KOPT-K1 (cell line): Measurements from ENCODE around the gene GGT1.
"Not testable (repeated sequence)": the region's sequence is repeated elsewhere in the genome, so short reads cannot be mapped to it uniquely, and the experiment has no call there.

Experiments
- H3K27ac ChIP-seq: fragments of 200-600 bp; sonication (generic); 2 replicates; pipeline ENCODE4 v1.5.1; 2016; ENCODE audit warnings: antibody characterized with exemption, mild to moderate bottlenecking, low read depth, low read length; ENCODE audit not compliant: poor library complexity, severe bottlenecking
- H3K36me3 ChIP-seq: fragments of 200-600 bp; sonication (generic); 2 replicates; pipeline ENCODE4 v1.5.1; 2017; ENCODE audit warnings: antibody characterized with exemption, mild to moderate bottlenecking, low read length, moderate library complexity; ENCODE audit not compliant: insufficient read depth
- H3K9me3 ChIP-seq: fragments of 200-600 bp; sonication (generic); 2 replicates; pipeline ENCODE4 v1.5.1; 2017; ENCODE audit warnings: antibody characterized with exemption, low read length, mild to moderate bottlenecking; ENCODE audit not compliant: insufficient read depth, poor library complexity, severe bottlenecking

Gene GGT1

DNA sequence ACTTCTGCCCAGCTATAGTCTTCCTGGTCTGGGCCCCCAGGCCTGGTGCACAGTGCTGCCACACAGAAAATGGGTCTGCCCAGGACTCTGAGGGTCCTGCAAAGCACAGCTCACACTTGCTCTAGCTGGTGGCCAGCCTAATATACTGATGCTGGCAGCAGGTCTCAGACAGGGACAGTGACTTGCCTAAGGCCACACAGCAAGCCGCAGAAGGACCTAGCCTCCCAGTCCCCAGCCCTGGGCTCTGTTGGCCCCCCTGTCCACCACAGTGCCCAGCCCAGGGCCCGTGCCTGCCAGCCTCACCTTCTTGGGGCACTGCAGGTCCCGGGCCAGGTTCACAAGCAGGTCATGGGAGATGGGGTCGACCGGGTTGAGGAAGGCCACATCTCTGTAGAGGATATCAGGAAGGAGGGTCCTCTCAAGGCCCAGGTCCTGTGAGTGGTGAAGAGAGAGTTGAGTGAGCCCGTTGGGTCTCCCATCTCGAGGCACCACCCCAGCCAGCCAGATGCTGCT is 13.4 kb upstream of the GGT1 start:
- no peaks in the 10 kb centered on the region for H3K36me3 ChIP-seq
- no peak overlapping the region for H3K27ac ChIP-seq

DNA sequence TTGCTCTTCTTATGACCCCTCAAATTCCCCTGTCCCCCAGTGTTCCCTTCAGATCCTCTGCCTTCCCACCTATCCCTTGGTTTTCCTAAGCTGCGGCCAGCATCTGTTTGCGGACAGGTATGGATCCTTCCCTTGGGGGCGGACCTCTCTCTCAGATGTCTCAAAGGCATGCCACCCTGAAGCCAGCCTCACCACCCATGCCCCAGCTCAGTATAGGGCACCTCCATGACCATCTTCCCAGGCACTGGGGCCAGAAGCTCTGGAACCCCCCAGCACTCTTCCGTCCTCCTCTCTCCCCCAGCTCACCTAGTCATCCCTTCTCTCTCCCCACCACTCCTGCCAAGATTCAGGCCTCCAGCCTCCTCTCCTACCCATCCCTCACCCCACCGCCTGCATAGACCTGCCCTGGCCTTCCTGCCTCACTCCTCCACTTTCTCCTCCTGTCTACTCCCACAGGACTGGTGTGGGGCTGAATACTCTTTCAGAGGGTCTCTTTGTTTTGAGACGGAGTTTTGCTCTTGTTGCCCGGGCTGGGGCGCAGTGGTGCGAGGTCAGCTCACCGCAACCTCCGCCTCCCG is 12.3 kb upstream of the GGT1 start:
- Histone ChIP-seq H3K9me3 (no peaks in the 10 kb centered on the region), H3K27ac (no peak overlapping the region), H3K36me3 (no peaks in the 10 kb centered on the region)

More for the DNA sequence above, 13.4 kb upstream of the GGT1 start:
- H3K9me3 ChIP-seq = no peaks in the 10 kb centered on the region

DNA sequence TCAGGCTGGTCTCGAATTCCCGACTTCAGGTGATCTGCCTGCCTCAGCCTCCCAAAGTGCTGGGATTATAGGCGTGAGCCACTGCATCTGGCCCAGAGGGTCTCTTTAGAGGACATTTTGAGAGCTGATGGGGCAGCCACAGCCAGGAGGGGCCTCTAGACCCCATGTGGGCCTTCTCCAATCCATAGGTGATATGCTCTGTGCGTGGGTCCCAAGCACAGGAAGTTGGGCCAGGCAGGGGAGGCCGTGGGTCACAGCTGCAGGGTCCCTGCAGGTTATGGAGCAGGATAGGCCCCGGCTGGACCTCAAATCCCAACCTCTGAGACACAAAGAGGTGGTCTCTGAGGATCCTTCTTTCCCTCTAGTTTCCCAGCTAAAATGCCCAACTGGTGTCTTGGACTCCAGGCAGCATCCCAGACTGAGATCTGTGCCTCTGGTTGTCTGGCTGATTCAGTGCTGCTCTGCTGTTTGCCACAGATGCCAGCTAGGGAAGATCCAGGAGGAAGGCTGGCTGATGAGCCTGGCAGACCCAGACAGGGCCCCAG is 11.6 kb upstream of the GGT1 start:
- Histone ChIP-seq H3K36me3 (no peaks in the 10 kb centered on the region), H3K9me3 (no peaks in the 10 kb centered on the region), H3K27ac (no peak overlapping the region)

DNA sequence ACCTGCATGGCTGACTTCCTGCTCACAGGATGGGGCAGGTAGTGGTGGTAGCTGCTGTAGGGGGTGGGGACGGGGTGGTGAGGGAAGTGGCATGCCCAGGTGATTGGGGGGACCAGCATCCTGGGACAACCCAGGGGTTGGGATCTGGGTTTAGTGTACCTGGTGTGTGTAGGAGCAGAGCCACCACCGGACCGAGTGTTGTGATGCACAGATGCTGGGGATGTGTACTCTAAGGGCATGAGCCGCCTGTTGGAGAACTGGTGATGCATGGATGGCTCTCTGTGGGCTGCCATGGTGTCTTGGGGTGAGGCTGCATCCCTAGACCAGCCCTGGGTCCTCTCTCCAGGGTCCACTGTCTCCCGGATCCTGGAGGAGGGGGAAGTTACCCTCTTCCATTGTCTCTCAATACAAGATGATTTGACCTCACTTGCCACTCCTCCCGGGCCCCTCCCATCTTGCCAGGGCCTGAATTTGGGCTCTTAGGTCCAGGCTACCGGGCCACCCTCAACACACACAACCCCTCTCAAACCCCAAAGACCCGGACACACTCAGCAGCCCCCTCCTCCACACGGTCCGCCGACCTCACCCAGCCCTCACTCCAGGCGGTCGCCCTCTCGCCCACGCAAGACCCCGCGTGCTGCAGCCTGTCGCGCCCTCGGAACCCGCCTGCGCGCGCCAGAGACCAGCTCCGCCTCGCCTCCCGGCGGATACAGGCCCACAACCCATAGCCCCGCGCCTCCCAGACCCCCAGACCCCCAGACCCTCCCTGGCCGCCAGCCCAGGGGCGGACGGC is 10.7 kb upstream of the GGT1 start:
- Histone ChIP-seq H3K27ac (no peak overlapping the region), H3K9me3 (no peaks in the 10 kb centered on the region), H3K36me3 (no peaks in the 10 kb centered on the region)

DNA sequence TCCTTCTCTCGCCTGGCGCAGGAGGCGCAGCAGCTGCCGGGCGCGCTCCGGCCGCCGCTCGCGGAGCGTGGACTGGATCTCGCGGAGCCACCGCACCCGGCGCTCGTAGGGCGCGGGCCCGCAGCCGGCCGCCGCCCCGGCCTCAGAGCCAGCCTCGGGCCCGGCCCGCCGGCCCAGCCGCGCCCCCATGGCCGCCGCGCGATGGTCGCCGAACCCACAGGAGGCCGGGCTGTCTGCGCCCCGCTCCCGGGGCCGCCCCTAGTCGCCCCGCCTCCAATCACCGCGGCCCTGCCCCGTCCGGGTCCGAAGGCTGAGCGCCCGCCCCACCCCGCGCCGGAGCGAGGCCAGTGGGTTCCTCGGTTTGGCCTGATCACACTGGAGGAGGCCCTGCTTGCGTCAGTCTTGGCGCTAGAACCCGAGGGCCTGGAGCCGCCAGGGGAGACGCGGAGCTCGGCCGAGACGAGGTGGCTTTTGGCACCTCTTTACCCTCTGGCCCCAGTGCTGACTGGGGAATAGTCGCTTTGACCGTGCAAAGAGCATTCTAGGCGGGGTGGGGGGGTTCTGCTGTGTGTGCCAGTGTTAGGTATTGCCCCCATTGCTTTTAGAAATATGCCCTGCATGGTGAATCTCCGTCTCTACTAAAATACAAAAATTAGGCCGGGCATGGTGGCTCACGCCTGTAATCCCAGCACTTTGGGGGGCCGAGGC is 10.0 kb upstream of the GGT1 start, which contains the start of gene LRRC75B:
Gene LRRC75B, minus strand, starts transcription at position 223 of the 708 bp plus-strand sequence. Its CDS starts 34 bp downstream, at position 189.
- Histone ChIP-seq H3K36me3 (no peaks in the 10 kb centered on the region), H3K9me3 (no peaks in the 10 kb centered on the region), H3K27ac (no peak within 1 kb of the TSS)

DNA sequence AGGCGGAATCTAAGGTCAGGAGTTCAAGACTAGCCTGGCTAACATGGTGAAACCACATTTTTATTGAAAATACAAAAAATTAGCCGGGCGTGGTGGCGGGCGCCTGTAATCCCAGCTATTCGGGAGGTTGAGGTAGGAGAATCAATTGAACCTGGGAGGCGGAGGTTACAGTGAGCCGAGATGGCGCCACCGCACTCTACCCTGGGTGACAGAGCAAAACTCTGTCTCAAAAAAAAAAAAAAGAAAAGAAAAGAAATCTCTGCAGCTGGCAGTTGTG is 9.5 kb upstream of the GGT1 start:
- not testable (repeated sequence) for H3K9me3 ChIP-seq, H3K27ac ChIP-seq, H3K36me3 ChIP-seq

DNA sequence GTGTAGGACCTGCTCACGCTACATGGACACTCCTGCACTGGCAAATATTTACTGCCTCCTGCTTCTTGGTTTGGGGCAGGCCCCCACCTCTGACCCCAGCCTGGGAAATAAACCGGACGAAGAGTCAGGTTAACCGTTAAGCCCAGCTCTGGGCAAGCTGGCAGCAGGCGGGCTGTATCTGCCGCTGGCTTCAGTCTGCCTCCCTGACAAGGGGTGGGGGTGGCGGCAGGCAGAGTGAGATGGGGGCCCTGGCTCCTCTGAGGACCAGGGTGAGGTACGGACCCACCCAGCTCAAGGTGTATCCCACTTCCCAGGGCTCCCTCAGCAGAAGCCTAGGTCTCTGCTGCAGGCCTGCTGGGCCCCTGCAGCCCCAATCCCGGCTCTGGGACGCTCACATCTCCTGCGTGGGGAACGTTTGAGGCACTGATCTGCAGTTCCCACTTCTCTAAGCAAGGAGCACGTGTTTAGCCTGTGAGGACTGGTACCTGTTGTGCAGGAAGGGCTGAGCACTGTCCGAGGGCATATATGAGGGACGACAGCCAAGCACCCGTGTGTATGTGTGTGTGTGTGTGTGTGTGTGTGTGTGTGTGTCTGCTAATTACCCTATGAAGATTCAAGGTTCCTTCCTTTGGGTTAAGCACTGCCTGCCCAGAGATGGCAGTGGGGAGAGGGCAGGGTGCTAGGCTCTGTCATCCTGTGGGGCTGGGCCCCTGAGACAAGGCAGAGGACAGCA is 9.0 kb upstream of the GGT1 start:
- H3K36me3 ChIP-seq = no peaks in the 10 kb centered on the region
- H3K9me3 ChIP-seq = no peaks in the 10 kb centered on the region
- no peak overlapping the region for H3K27ac ChIP-seq

DNA sequence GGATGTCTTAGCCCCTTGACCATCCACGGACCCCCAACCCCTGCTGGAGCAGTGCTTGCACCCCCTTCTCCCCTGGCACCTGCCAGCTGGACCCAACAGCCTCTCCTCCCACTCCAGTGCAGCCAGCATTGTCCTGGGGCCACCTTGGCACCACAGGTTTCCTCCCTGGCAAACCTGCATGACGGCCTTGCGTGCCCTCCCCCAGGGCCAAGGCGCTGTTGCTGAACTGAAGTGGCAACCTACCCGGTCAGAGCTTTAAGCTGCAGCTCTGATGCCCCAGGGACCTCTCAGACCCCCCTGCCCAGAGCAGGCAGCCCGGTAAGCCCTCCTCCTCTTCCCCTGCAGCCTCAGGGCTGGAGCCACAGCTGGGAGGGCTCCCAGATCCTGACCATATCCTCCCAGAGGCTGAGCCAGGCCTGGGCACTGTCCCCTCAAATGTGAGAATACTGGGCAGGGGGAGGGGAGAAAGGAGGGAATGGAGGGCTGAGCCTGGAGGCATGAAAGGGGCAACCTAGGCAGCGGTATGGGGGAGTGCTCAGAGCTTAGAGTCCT is 8.3 kb upstream of the GGT1 start:
- H3K9me3 ChIP-seq = no peaks in the 10 kb centered on the region
- no peak overlapping the region for H3K27ac ChIP-seq
- no peaks in the 10 kb centered on the region for H3K36me3 ChIP-seq

DNA sequence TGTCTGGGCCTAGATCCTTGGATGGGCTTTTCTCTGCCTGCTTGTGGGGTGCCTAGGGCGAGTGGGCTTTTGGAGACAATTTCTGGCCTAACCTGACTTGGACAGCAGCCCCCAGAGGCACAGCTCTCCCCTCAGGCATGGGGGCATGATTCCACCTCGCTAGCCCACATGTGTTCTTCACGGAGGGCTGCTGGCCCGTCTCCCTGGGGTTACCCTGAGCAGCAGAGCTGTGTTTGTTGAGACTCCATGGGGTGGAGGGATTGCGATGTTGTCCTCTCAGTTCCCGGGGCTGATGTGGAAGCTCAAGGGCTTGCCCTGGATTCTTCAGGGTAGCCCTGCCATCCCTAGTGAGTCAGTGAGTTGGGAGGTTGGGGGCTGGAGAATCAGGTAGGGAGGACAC is 7.8 kb upstream of the GGT1 start:
- no peak overlapping the region for H3K27ac ChIP-seq

DNA sequence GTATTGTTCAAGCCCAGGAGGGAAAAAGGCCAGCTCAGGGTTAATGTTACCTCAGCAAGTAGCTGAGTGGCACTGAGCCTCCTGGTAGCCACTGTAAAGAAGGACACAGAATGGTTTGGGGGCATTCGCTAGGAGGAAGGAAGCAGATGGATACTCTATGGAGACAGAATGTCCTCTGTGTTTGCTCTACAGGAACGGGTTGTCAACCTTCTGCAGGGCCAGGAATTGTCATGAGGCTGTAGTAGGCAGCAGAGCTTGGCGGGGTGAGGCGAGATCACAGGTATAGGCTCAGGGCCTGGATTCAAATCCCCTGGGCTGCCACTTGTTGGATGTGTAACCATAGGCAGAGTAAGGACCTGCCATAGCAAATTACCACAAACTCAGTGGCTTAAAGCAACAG is 7.1 kb upstream of the GGT1 start:
- Histone ChIP-seq H3K36me3 (no peaks in the 10 kb centered on the region), H3K27ac (no peak overlapping the region), H3K9me3 (no peaks in the 10 kb centered on the region)

More for the DNA sequence above, 7.8 kb upstream of the GGT1 start:
- Histone ChIP-seq H3K36me3 (no peaks in the 10 kb centered on the region), H3K9me3 (no peaks in the 10 kb centered on the region)

DNA sequence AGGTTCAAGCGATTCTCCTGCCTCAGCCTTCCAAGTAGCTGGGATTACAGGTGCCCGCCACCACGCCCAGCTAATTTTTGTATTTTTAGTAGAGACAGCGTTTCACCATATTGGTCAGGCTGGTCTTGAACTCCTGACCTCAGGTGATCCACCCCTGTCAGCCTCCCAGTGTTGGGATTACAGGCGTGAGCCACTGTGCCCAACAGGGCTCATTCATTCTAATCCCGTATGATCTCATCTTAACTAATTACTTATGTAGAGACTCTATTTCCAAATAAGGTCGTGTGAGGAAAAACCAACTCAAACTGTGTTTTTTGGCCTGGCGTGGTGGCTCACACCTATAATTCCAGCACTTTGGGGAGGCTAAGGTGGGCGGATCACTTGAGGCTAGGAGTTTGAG is 5.9 kb upstream of the GGT1 start:
- not testable (repeated sequence) for H3K9me3 ChIP-seq, H3K36me3 ChIP-seq, H3K27ac ChIP-seq

DNA sequence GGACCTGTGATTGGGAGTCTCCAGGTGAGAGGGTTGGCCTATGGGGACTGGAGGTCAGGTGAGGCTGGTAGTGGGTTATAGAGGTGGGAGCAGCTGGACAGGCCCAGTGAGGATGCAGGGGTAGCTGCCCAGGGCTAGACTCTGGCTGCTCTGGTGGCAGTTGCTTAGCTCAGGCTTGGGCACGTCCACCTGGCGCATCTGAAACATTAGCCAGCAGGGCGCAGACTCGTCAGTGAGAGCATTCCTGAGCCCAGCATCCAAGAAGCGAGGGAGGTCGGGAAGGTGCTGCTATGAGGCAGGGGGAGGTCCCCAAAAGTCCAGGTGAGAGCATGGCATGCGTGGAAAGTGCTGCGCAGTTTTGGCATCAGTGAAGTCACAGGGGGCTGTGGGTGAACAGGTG is 3.5 kb upstream of the GGT1 start:
- Histone ChIP-seq H3K27ac (no peak overlapping the region), H3K9me3 (no peaks in the 10 kb centered on the region), H3K36me3 (no peaks in the 10 kb centered on the region)

DNA sequence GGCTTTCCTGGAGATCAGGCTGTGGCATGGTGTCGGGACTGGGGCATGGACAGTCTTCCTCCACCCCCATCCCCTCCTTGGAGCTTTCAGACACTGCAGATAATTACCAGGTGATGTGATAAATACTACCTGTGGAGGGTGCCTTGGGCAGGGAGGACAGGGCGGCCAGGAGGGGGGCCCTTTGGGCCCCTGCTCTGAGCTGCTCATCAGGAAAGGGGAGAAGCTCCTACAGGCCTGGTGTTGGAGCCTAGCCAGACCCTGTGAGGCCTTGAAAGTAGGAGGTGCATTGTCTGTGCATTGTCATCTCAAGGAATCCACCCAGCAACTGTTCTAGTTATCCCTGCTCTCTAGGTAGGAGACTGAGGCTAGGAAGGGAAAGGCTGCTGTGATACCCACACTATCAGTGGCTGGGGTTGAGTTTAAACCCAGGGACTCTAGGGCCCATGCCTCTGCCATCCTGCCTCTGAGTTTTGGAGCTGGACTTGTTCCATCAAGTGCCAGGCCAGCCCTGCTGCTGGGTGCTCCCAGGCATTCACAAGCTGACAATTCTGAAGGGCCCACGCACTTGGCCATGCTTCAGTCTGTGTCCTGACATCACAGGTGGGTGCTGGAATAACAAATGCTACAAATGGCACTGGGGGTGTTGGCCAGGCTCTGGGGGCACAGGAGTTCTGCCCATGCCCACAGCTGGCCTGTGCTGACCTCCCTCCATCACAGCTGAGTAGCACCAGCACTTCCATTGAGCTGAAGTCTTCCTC is 2.9 kb upstream of the GGT1 start:
- not testable (repeated sequence) for H3K36me3 ChIP-seq, H3K9me3 ChIP-seq, H3K27ac ChIP-seq
